HG03025 (cell line): ENCODE data around the gene GSE1.
"Not testable (repeated sequence)": the region's sequence is repeated elsewhere in the genome, so short reads cannot be mapped to it uniquely, and the experiment has no call there.

ENCODE experiments used
- ATAC-seq: cut with Tn5 transposase; IDR thresholded peaks from one replicate; pipeline ENCODE4 v1.9.1; 2021; ENCODE audit warnings: mild to moderate bottlenecking, moderate library complexity; ENCODE audit not compliant: unreplicated experiment, low FRiP score

The GSE1 gene

GRCh38 chr16:85589688-85590505, 23.2 kb upstream of the GSE1 start:
- ATAC-seq = no peak

GRCh38 chr16:85590506-85590832, 22.7 kb upstream of the GSE1 start:
- no peak for ATAC-seq

GRCh38 chr16:85591381-85591780, 21.7 kb upstream of the GSE1 start:
- ATAC-seq = no peak

- not testable (repeated sequence) for ATAC-seq
Measured at GRCh38 chr16:85592277-85592676, 20.8 kb upstream of the GSE1 start.

- ATAC-seq = no peak
Measured at GRCh38 chr16:85592700-85593493, 20.2 kb upstream of the GSE1 start.

- ATAC-seq = no peak
Measured at GRCh38 chr16:85593494-85594221, 19.5 kb upstream of the GSE1 start.

- no peak for ATAC-seq
Measured at GRCh38 chr16:85594273-85594977, 18.7 kb upstream of the GSE1 start.

GRCh38 chr16:85594978-85595661, 18.0 kb upstream of the GSE1 start:
- no peak for ATAC-seq

GRCh38 chr16:85595812-85596502, 17.2 kb upstream of the GSE1 start:
- no peak for ATAC-seq

GRCh38 chr16:85598141-85598540, 15.0 kb upstream of the GSE1 start:
- no peak for ATAC-seq

GRCh38 chr16:85600078-85600477, 13.0 kb upstream of the GSE1 start:
- ATAC-seq = no peak

GRCh38 chr16:85600530-85601271, 12.4 kb upstream of the GSE1 start:
- no peak for ATAC-seq

- no peak for ATAC-seq
Measured at GRCh38 chr16:85601272-85601639, 11.9 kb upstream of the GSE1 start.

- no peak for ATAC-seq
Measured at GRCh38 chr16:85601730-85602401, 11.3 kb upstream of the GSE1 start.

GRCh38 chr16:85602402-85603202, 10.5 kb upstream of the GSE1 start:
- no peak for ATAC-seq

- no peak for ATAC-seq
Measured at GRCh38 chr16:85603203-85603755, 9.8 kb upstream of the GSE1 start.

- ATAC-seq = no peak
Measured at GRCh38 chr16:85604145-85604705, 8.9 kb upstream of the GSE1 start.
